PC-9 (cell line): Measurements from ENCODE around the gene TAOK2. TPM values are rescaled to one million over a fixed set of nuclear protein-coding genes. Genes with fewer than 3 reads are reported as not detected.
"Not testable (repeated sequence)": the region's sequence is repeated elsewhere in the genome, so short reads cannot be mapped to it uniquely, and the experiment has no call there.

Experiments
- BruUV-seq: library from RNA; stranded (reverse); fragments of 400-500 nt; replicated peaks from 2 replicates; lab custom pipeline; 2021; lab: Mats Ljungman, UMichigan
- CTCF ChIA-PET: fragments of 300-600 bp; sonication (Branson Sonifier 250); formaldehyde crosslinking; loops from one replicate; lab custom pipeline; 2022; ENCODE audit warnings: antibody characterized with exemption; lab: Charles Lee
- POLR2A ChIA-PET: fragments of 300-600 bp; sonication (Branson Sonifier 250); formaldehyde crosslinking; loops from one replicate; lab custom pipeline; 2022; ENCODE audit warnings: antibody characterized with exemption; ENCODE audit not compliant: unreplicated experiment; lab: Charles Lee
- DNase-seq, 2 experiments: peaks; one replicate each; pipeline versions ENCODE4 v3.0.0 to v3.0.0-alpha.2; 2015 to 2022; ENCODE audit warnings: mixed read lengths in 1 of 2
- H2AFZ ChIP-seq: fragments of 200-600 bp; sonication (generic); 2 replicates; pipeline ENCODE4 v1.8.1; 2017; ENCODE audit warnings: antibody characterized with exemption
- H3F3A ChIP-seq: fragments of 200-600 bp; sonication (generic); 2 replicates; pipeline ENCODE4 v1.8.1; 2017; ENCODE audit warnings: antibody characterized with exemption, mild to moderate bottlenecking, low read depth; ENCODE audit not compliant: insufficient read depth
- H3K27ac ChIP-seq: fragments of 200-600 bp; sonication (generic); 2 replicates; pipeline ENCODE4 v1.6.1; 2016; ENCODE audit warnings: mixed run types
- H3K27me3 ChIP-seq: fragments of 200-600 bp; sonication (generic); 2 replicates; pipeline ENCODE4 v1.6.1; 2016; ENCODE audit warnings: low read depth, mixed run types; ENCODE audit not compliant: insufficient read depth
- H3K36me3 ChIP-seq: fragments of 200-600 bp; sonication (generic); 2 replicates; pipeline ENCODE4 v1.6.1; 2016; ENCODE audit warnings: low read depth, mixed run types
- H3K4me1 ChIP-seq: fragments of 200-600 bp; sonication (generic); replicated peaks from 2 replicates; pipeline ENCODE4 v1.6.1; 2016; ENCODE audit warnings: mixed run types; ENCODE audit not compliant: insufficient read depth
- H3K4me2 ChIP-seq: fragments of 200-600 bp; sonication (generic); 2 replicates; pipeline ENCODE4 v1.6.1; 2017; ENCODE audit warnings: mixed run types
- H3K4me3 ChIP-seq: fragments of 200-600 bp; sonication (generic); 2 replicates; pipeline ENCODE4 v1.6.1; 2016; ENCODE audit warnings: mixed run types
- H3K79me2 ChIP-seq: fragments of 200-600 bp; sonication (generic); 2 replicates; pipeline ENCODE4 v1.6.1; 2017; ENCODE audit warnings: low read depth, mixed run types
- H3K9me2 ChIP-seq: fragments of 200-600 bp; sonication (generic); 2 replicates; pipeline ENCODE4 v1.8.1; 2017; ENCODE audit warnings: mild to moderate bottlenecking; ENCODE audit not compliant: insufficient read depth
- H3K9me3 ChIP-seq: fragments of 200-600 bp; sonication (generic); 2 replicates; pipeline ENCODE4 v1.8.1; 2016; ENCODE audit warnings: low read depth; ENCODE audit not compliant: insufficient read depth
- H4K20me1 ChIP-seq: fragments of 200-600 bp; sonication (generic); 2 replicates; pipeline ENCODE4 v1.8.1; 2017; ENCODE audit not compliant: insufficient read depth
- CTCF ChIP-seq: fragments of 200-600 bp; sonication (generic); conservative IDR thresholded peaks from 2 replicates; pipeline ENCODE4 v1.6.1; 2017; ENCODE audit warnings: mixed run types, antibody characterized with exemption, mild to moderate bottlenecking, moderate library complexity
- EZH2 ChIP-seq: fragments of 200-600 bp; sonication (generic); IDR thresholded peaks from 2 replicates; pipeline ENCODE4 v1.8.0; 2017; ENCODE audit warnings: antibody characterized with exemption, low read depth
- intact Hi-C: fragments of 100-400 bp; cut with micrococcal nuclease; formaldehyde crosslinking; loops from one replicate; pipeline ENCODE4 v1.10.0; 2022; ENCODE audit not compliant: unreplicated experiment
- total RNA-seq: library from RNA; stranded (reverse); gene quantifications from 2 replicates; pipeline ENCODE4 v1.2.3, GENCODE V29; 2021

Gene TAOK2
- total RNA-seq, 1 experiment from 2014 or later: 82.9 TPM

DNA sequence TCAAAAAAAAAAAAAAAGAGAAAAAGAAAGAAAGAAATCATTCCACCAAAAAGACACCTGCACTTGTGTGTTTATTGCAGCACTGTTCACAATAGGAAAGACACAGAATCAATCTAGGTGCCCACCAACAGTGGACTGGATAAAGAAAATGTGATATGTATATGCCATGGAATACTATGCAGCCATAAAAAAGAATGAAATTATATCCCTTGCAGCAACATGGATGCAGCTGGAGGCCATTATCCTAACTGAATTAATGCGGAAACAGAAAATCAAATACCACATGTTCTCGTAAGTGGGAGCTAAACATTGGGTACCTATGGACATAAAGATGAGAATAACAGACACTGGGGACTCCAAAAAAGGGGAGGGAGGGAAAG, 43.6 kb downstream of the TAOK2 start:
- intact Hi-C loops: no loop called here
- BruUV-seq: no TSS peak
- Histone ChIP-seq H4K20me1 (no peaks in the 10 kb centered on the region), H3K4me3 (no peak overlapping the region), H3K4me1 (no peaks in the 10 kb centered on the region; the same call in 1 of the 2 replicates), H2AFZ (no peak overlapping the region), H3F3A (peaks cover 13% of the 10 kb centered on the region), H3K27me3 (no peaks in the 10 kb centered on the region), H3K9me2 (no peaks in the 10 kb centered on the region), H3K27ac (no peak overlapping the region), H3K9me3 (no peaks in the 10 kb centered on the region), H3K36me3 (no peaks in the 10 kb centered on the region), H3K79me2 (no peaks in the 10 kb centered on the region), H3K4me2 (no peak overlapping the region)
- TF ChIP-seq EZH2 (no peak), CTCF (no peak)
- CTCF ChIA-PET: interaction anchor here (0.6 to 0.8 kb wide), 3 partner anchors 39 to 169 kb away, joined by 3 to 6 read pairs (median 5); no protein-coding TSS in a partner anchor
- POLR2A ChIA-PET: no interaction called here
- DNase-seq: no peak

DNA sequence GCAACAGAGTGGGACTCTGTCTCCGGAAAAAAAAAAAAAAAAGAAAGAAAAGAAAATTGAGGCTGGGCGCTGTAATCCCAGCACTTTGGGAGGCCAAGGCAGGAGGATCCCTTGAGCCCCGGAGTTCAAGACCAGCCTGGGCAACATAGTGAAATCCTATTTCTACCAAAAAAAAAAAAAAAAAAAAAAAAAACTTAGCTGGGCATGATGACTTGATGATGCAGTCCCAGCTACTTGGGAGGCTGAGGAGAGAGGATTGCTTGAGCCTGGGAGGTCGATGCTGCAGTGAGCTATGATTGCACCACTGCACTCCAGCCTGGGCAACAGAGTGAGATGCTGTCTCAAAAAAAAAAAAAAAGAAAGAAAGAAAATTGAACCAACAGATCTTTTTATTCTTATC, 44.3 kb downstream of the TAOK2 start:
- H3K27me3 ChIP-seq, H3K4me2 ChIP-seq, intact Hi-C loops, H3K9me2 ChIP-seq, H3K4me1 ChIP-seq, POLR2A ChIA-PET, H2AFZ ChIP-seq, H3K79me2 ChIP-seq, H4K20me1 ChIP-seq, H3K27ac ChIP-seq, BruUV-seq, H3K9me3 ChIP-seq, H3K4me3 ChIP-seq, H3K36me3 ChIP-seq, DNase-seq: not testable (repeated sequence)
- CTCF ChIA-PET: interaction anchor here (0.6 to 0.8 kb wide), 3 partner anchors 39 to 415 kb away, joined by 3 to 6 read pairs (median 5); no protein-coding TSS in a partner anchor
- peaks cover 13% of the 10 kb centered on the region for H3F3A ChIP-seq

DNA sequence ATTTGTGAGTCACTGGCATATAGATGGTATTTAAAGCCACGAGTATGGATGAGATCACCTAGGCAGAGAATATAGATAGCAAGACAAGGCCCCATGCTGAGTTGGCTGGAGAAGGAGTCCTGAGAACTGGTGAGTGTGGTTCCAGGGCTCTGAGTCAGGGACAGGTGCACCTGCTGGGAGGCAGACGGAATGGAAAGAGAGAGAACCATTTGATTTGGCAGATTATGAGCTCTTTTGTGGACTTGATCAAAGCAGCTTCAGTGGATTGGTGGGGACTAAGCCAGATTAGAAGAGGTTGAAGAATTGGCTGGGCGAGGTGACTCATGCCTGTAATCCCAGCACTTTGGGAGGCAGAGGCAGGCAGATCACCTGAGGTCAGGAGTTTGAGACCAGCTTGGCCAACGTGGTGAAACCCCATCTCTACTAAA, 45.1 kb downstream of the TAOK2 start:
- Histone ChIP-seq H3K4me2 (no peak overlapping the region), H3K27me3 (peaks cover 8% of the 10 kb centered on the region; the same call in 1 of the 2 replicates), H3K36me3 (no peaks in the 10 kb centered on the region), H3K9me2 (no peaks in the 10 kb centered on the region), H2AFZ (no peak overlapping the region), H3K4me1 (no peaks in the 10 kb centered on the region; the same call in 1 of the 2 replicates), H3F3A (peaks cover 13% of the 10 kb centered on the region), H4K20me1 (no peaks in the 10 kb centered on the region), H3K9me3 (no peaks in the 10 kb centered on the region), H3K4me3 (no peak overlapping the region), H3K79me2 (no peaks in the 10 kb centered on the region), H3K27ac (no peak overlapping the region)
- ChIA-PET CTCF (interaction anchor here (0.6 kb wide), 1 partner anchor 376 kb away, joined by 3 read pairs; no protein-coding TSS in a partner anchor), POLR2A (interaction anchor here (0.6 kb wide), 1 partner anchor 1047 kb away, joined by 6 read pairs; no protein-coding TSS in a partner anchor)
- no peak for TF ChIP-seq EZH2
- TF ChIP-seq CTCF: no peak
- no TSS peak for BruUV-seq
- intact Hi-C loops: no loop called here
- DNase-seq: peak in 1 of 2 experiments; percentile 89
